ENCODE measurements around the gene TUT4.

Gene TUT4

GRCh38 chr1:52424231-52424636 lies 128.7 kb downstream of the TUT4 start:
- Histone ChIP-seq H2BK120ac (ENCODE audit: low read depth, low read length) (no peak overlapping the region), H3K9ac (ENCODE audit: low read depth, low read length, poor library complexity) (no peak overlapping the region), H4K8ac (ENCODE audit: low read depth, low read length) (no peak overlapping the region), H3K18ac (ENCODE audit: low read length) (no peak overlapping the region), H2AFZ (ENCODE audit: low read length) (no peak overlapping the region), H3K14ac (ENCODE audit: low read length) (no peak overlapping the region), H3K23ac (ENCODE audit: low read depth, low read length, poor library complexity) (no peak overlapping the region), H2BK12ac (ENCODE audit: low read length) (no peak overlapping the region), H3K4me3 (ENCODE audit: low read length in 2 of 2) (no peak overlapping the region), H3K4ac (ENCODE audit: low read length) (no peak overlapping the region), H2AK5ac (ENCODE audit: low read depth, low read length) (no peak overlapping the region), H3K9me3 (replicated peaks in 1 of 2; ENCODE audit: control insufficient read depth in 2 of 2, insufficient read depth in 1 of 2, low read depth in 1 of 2, low read length in 2 of 2) (no peaks in the 10 kb centered on the region), H3K79me1 (ENCODE audit: low read depth, low read length) (peaks cover 4% of the 10 kb centered on the region), H2BK15ac (ENCODE audit: low read length) (no peak overlapping the region), H3K36me3 (replicated peaks in 1 of 2; ENCODE audit: control insufficient read depth in 2 of 2, insufficient read depth in 2 of 2, low read length in 2 of 2) (peaks cover 9 to 97% of the 10 kb centered on the region in 2 donors), H3K27me3 (ENCODE audit: control insufficient read depth in 3 of 3, insufficient read depth in 3 of 3, low read depth in 1 of 3, low read length in 3 of 3) (no peaks in the 10 kb centered on the region), H3K4me1 (ENCODE audit: control insufficient read depth in 2 of 2, insufficient read depth in 1 of 2, low read depth in 1 of 2, low read length in 2 of 2) (peaks cover 0 to 1% of the 10 kb centered on the region in 2 donors), H4K91ac (ENCODE audit: low read depth, low read length, poor library complexity) (no peak overlapping the region), H3K27ac (replicated peaks; ENCODE audit: low read length) (no peak overlapping the region), H2BK5ac (ENCODE audit: low read length) (no peak overlapping the region), H3K4me2 (ENCODE audit: insufficient read depth, low read length, poor library complexity, severe bottlenecking) (no peak overlapping the region)
- no peak for DNase-seq (ENCODE audit: low spot score)

- no peak overlapping the region for H2BK120ac ChIP-seq (ENCODE audit: low read depth, low read length)
- H2BK15ac ChIP-seq (ENCODE audit: low read length): no peak overlapping the region
- no peak overlapping the region for H4K8ac ChIP-seq (ENCODE audit: low read depth, low read length)
- H3K9ac ChIP-seq (ENCODE audit: low read depth, low read length, poor library complexity): no peak overlapping the region
- peaks cover 4% of the 10 kb centered on the region for H3K79me1 ChIP-seq (ENCODE audit: low read depth, low read length)
- H3K14ac ChIP-seq (ENCODE audit: low read length): no peak overlapping the region
- peaks cover 0 to 1% of the 10 kb centered on the region in 2 donors for H3K4me1 ChIP-seq (ENCODE audit: control insufficient read depth in 2 of 2, insufficient read depth in 1 of 2, low read depth in 1 of 2, low read length in 2 of 2)
- H3K4me3 ChIP-seq (ENCODE audit: low read length in 2 of 2): no peak overlapping the region
- no CpG with 5 or more reads among the region's 9 CpGs for WGBS, 2 donors (ENCODE audit: extremely low coverage in 2 of 2, insufficient read length in 2 of 2, insufficient replicate concordance in 1 of 2)
- no peak overlapping the region for H2BK12ac ChIP-seq (ENCODE audit: low read length)
- H2AFZ ChIP-seq (ENCODE audit: low read length): no peak overlapping the region
- no peak for DNase-seq (ENCODE audit: low spot score)
- H3K23ac ChIP-seq (ENCODE audit: low read depth, low read length, poor library complexity): no peak overlapping the region
- no peaks in the 10 kb centered on the region for H3K27me3 ChIP-seq (ENCODE audit: control insufficient read depth in 3 of 3, insufficient read depth in 3 of 3, low read depth in 1 of 3, low read length in 3 of 3)
- no peak overlapping the region for H3K4me2 ChIP-seq (ENCODE audit: insufficient read depth, low read length, poor library complexity, severe bottlenecking)
- H3K4ac ChIP-seq (ENCODE audit: low read length): no peak overlapping the region
- H2AK5ac ChIP-seq (ENCODE audit: low read depth, low read length): no peak overlapping the region
- no peak overlapping the region for H3K18ac ChIP-seq (ENCODE audit: low read length)
- no peak overlapping the region for H4K91ac ChIP-seq (ENCODE audit: low read depth, low read length, poor library complexity)
- H2BK5ac ChIP-seq (ENCODE audit: low read length): no peak overlapping the region
- peaks cover 9 to 96% of the 10 kb centered on the region in 2 donors for H3K36me3 ChIP-seq (replicated peaks in 1 of 2; ENCODE audit: control insufficient read depth in 2 of 2, insufficient read depth in 2 of 2, low read length in 2 of 2)
- no peaks in the 10 kb centered on the region for H3K9me3 ChIP-seq (replicated peaks in 1 of 2; ENCODE audit: control insufficient read depth in 2 of 2, insufficient read depth in 1 of 2, low read depth in 1 of 2, low read length in 2 of 2)
- H3K27ac ChIP-seq (replicated peaks; ENCODE audit: low read length): no peak overlapping the region
Measured at GRCh38 chr1:52423771-52424170, 129.1 kb downstream of the TUT4 start.

GRCh38 chr1:52423055-52423454 lies 129.8 kb downstream of the TUT4 start:
- Histone ChIP-seq H3K27me3 (ENCODE audit: control insufficient read depth in 3 of 3, insufficient read depth in 3 of 3, low read depth in 1 of 3, low read length in 3 of 3) (no peaks in the 10 kb centered on the region), H2BK12ac (ENCODE audit: low read length) (no peak overlapping the region), H3K36me3 (replicated peaks in 1 of 2; ENCODE audit: control insufficient read depth in 2 of 2, insufficient read depth in 2 of 2, low read length in 2 of 2) (peaks cover 9 to 99% of the 10 kb centered on the region in 2 donors), H3K4me1 (ENCODE audit: control insufficient read depth in 2 of 2, insufficient read depth in 1 of 2, low read depth in 1 of 2, low read length in 2 of 2) (peaks cover 0 to 1% of the 10 kb centered on the region in 2 donors), H2BK120ac (ENCODE audit: low read depth, low read length) (no peak overlapping the region), H3K9me3 (replicated peaks in 1 of 2; ENCODE audit: control insufficient read depth in 2 of 2, insufficient read depth in 1 of 2, low read depth in 1 of 2, low read length in 2 of 2) (no peaks in the 10 kb centered on the region), H3K79me1 (ENCODE audit: low read depth, low read length) (peaks cover 4% of the 10 kb centered on the region), H3K4me2 (ENCODE audit: insufficient read depth, low read length, poor library complexity, severe bottlenecking) (no peak overlapping the region), H2AK5ac (ENCODE audit: low read depth, low read length) (no peak overlapping the region), H2AFZ (ENCODE audit: low read length) (no peak overlapping the region), H3K18ac (ENCODE audit: low read length) (no peak overlapping the region), H3K4ac (ENCODE audit: low read length) (no peak overlapping the region), H4K91ac (ENCODE audit: low read depth, low read length, poor library complexity) (no peak overlapping the region), H3K27ac (replicated peaks; ENCODE audit: low read length) (no peak overlapping the region), H2BK5ac (ENCODE audit: low read length) (no peak overlapping the region), H3K14ac (ENCODE audit: low read length) (no peak overlapping the region), H3K9ac (ENCODE audit: low read depth, low read length, poor library complexity) (no peak overlapping the region), H2BK15ac (ENCODE audit: low read length) (no peak overlapping the region), H3K4me3 (ENCODE audit: low read length in 2 of 2) (no peak overlapping the region), H4K8ac (ENCODE audit: low read depth, low read length) (no peak overlapping the region), H3K23ac (ENCODE audit: low read depth, low read length, poor library complexity) (no peak overlapping the region)
- no peak for DNase-seq (ENCODE audit: low spot score)
- WGBS, 2 donors (ENCODE audit: extremely low coverage in 2 of 2, insufficient read length in 2 of 2, insufficient replicate concordance in 1 of 2): no CpG with 5 or more reads among the region's 2 CpGs

- Histone ChIP-seq H3K23ac (ENCODE audit: low read depth, low read length, poor library complexity) (no peak overlapping the region), H3K14ac (ENCODE audit: low read length) (no peak overlapping the region), H3K4me2 (ENCODE audit: insufficient read depth, low read length, poor library complexity, severe bottlenecking) (no peak overlapping the region), H3K36me3 (replicated peaks in 1 of 2; ENCODE audit: control insufficient read depth in 2 of 2, insufficient read depth in 2 of 2, low read length in 2 of 2) (peaks cover 6 to 99% of the 10 kb centered on the region in 2 donors), H3K4ac (ENCODE audit: low read length) (no peak overlapping the region), H4K91ac (ENCODE audit: low read depth, low read length, poor library complexity) (no peak overlapping the region), H2AFZ (ENCODE audit: low read length) (no peak overlapping the region), H3K4me1 (ENCODE audit: control insufficient read depth in 2 of 2, insufficient read depth in 1 of 2, low read depth in 1 of 2, low read length in 2 of 2) (no peaks in the 10 kb centered on the region), H3K18ac (ENCODE audit: low read length) (no peak overlapping the region), H3K4me3 (ENCODE audit: low read length in 2 of 2) (no peak overlapping the region), H3K9ac (ENCODE audit: low read depth, low read length, poor library complexity) (no peak overlapping the region), H3K27ac (replicated peaks; ENCODE audit: low read length) (no peak overlapping the region), H3K79me1 (ENCODE audit: low read depth, low read length) (peaks cover 4% of the 10 kb centered on the region), H2BK120ac (ENCODE audit: low read depth, low read length) (no peak overlapping the region), H2AK5ac (ENCODE audit: low read depth, low read length) (no peak overlapping the region), H3K27me3 (ENCODE audit: control insufficient read depth in 3 of 3, insufficient read depth in 3 of 3, low read depth in 1 of 3, low read length in 3 of 3) (no peaks in the 10 kb centered on the region), H4K8ac (ENCODE audit: low read depth, low read length) (no peak overlapping the region), H2BK15ac (ENCODE audit: low read length) (no peak overlapping the region), H3K9me3 (replicated peaks in 1 of 2; ENCODE audit: control insufficient read depth in 2 of 2, insufficient read depth in 1 of 2, low read depth in 1 of 2, low read length in 2 of 2) (no peaks in the 10 kb centered on the region), H2BK5ac (ENCODE audit: low read length) (no peak overlapping the region), H2BK12ac (ENCODE audit: low read length) (no peak overlapping the region)
- DNase-seq (ENCODE audit: low spot score): no peak
- WGBS, 2 donors (ENCODE audit: extremely low coverage in 2 of 2, insufficient read length in 2 of 2, insufficient replicate concordance in 1 of 2): no CpG with 5 or more reads among the region's 1 CpG
Measured at GRCh38 chr1:52420713-52421112, 132.2 kb downstream of the TUT4 start.

All from neuronal stem cell (in vitro differentiated cells).